ENCODE measurements around the gene TLL2.

The TLL2 gene

DNA sequence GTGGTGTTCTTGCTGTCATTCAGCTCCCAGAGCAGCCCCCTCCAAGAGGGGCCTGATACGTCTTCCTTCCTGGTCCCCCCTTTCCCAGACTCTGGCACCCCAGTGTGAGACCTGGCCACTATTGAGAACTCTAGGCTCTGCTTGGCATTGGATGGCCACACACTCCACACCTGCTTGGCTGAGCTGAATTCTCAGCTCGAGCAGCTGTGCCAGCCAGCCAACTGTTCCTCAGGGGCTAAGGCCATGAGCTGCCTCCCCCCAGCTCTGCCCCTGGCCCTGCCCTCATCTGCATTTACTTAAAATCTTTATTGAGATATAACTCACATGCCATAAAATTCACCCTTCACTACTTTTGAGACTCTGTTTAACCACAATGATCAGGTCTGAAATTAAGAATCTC lies 6.7 kb downstream of the TLL2 start:
- no peak for DNase-seq (ENCODE audit: low read depth)

DNA sequence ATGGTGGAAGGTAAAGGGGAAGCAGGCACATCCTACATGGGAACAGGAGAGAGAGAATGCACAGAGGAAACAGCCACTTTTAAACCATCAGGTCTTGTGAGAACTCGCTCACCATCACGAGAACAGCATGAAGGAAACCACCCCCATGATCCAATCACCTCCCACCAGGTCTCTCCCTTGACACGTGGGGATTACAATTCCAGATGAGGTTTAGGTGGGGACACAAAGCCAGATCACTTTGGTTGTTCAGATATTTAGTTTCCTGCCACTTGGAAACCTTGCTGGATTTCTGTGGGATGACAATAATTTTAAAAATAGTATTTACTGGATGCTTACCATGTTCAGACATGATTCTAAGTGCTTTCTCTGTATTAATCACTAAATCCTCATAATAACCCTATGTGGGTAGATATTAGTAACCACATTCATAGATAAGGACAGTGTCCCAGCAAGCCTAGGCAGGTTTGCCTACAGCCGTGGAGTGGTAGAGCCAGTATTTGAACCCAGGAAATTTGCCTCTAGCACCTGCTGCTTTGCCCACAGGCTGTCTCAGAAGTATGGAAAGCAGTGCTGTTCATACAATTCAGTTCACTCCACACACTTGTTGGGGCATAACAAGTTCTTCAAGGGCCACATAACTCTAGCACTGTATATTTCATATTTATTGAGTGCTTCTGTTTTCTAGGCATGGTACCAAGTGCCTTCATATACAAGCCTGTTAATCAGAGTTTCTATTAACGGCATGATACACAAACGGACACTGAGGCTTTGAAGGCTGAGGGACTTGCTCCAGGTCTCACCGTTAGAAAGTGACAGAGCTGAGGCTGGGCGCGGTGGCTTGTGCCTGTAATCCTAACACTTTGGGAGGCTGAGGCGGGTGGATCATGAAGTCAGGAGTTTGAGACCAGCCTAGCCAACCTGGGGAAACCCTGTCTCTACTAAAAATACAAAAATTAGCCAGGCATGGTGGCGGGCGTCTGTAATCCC lies 8.3 kb downstream of the TLL2 start:
- no peak for DNase-seq (ENCODE audit: low read depth)

DNA sequence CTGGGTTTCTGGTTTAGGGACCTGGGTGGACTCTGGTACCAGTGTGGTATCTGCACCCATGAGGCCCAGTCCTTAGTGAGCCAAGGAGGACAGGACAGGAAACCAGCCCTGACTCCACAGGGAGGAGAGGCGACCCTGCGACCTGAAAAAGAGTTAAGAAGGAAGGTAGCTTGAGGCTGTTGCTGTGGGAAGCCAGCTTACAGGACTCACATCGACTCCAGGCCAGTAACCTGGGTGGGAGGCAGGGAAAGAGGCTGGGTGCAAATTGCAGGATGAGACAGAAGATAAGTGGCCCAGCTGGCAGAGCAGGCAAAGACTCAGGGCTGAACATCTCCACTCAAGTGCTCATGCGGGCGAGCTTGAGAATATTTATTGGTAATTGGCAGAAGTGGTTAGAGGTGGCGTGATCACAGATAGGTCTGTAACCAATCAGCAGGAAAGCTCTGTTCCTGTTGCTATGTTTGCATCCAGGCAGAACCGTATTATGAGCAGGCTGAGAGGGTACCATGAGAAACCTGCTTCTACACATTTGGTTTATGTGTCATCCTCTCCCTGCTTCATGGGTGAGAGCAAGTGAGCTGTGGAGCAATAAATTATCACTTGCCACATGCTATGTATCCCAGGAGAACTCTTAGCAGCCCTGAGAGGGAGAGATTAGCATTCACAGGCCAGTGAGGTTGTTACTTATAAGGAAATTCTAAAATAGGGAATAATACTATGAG lies 11.0 kb downstream of the TLL2 start:
- no peak for DNase-seq (ENCODE audit: low read depth)

DNA sequence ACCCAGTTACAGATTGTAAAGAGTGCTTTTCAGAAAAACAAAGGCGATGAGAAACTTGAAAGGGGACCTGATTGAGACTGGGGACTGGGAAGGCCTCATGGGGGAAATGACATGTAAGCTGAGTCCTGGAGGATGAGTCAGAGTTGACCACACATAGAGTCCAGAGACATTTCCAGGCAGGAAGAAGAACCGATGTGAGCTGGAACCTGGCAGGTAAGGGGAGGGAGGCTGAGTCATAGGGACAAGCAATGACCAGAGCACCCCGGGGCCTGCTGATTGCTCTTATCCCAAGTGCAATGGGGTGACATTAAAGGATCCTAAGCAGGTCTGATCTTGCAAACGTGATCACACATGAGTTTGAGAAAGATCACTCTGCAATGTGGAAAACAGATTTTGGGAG lies 11.7 kb downstream of the TLL2 start:
- no peak for DNase-seq (ENCODE audit: low read depth)

DNA sequence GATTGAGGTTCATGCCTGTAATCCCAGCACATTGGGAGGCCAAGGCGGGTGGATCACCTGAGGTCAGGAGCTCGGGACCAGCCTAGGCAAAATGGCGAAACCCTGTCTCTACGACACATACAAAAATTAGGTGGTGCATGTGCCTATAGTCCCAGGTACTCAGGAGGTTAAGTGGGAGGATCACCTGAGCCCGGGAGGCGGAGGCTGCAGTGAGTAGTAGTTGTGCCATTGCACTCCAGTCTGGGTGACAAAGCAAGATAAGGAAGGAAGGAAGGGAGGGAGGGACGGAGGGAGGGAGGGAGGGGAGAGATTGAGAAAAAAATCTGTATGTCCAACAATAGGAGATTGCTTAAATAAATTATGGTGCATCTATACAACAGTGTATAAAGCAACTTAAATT lies 13.2 kb downstream of the TLL2 start:
- no peak for DNase-seq (ENCODE audit: low read depth)

DNA sequence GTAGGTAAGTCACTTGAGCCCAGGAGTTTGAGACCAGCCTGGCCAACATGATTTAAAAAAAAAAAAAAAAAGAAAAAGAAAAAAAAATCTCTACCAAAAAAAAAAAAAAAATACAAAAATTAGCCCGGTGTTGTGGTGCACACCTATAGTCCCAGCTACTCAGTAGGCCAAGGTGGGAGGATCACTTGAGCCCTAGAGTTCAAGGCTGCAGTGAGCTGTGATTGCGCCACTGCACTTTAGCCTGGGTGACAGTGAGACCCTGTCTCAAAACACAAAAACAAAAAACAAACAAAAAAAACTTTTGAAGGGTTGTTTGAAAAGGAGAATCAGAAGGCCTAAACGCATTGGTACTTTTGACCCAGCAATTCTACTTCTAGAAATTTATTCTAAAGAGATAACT lies 13.7 kb downstream of the TLL2 start:
- no peak for DNase-seq (ENCODE audit: low read depth)

DNA sequence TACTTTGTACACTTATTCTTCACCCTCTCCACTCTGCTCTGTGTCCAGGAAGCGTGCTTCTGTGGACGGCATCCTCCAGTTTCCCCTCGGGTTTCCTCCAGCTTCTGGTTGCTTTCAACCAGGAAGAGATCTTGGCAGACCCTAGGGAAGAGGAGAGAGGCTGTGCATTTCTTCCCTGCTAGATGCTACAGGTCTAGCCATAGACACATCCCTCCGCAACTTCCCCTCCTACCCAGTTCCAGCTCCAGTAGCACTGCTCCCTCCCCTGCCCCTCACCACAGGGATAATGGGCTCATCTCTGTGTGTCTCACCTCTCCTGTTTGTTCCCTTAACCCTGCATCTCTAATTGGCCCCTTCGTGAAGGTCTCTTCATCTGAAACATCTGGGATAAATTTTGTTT lies 16.3 kb downstream of the TLL2 start:
- DNase-seq (ENCODE audit: low read depth), result no peak

DNA sequence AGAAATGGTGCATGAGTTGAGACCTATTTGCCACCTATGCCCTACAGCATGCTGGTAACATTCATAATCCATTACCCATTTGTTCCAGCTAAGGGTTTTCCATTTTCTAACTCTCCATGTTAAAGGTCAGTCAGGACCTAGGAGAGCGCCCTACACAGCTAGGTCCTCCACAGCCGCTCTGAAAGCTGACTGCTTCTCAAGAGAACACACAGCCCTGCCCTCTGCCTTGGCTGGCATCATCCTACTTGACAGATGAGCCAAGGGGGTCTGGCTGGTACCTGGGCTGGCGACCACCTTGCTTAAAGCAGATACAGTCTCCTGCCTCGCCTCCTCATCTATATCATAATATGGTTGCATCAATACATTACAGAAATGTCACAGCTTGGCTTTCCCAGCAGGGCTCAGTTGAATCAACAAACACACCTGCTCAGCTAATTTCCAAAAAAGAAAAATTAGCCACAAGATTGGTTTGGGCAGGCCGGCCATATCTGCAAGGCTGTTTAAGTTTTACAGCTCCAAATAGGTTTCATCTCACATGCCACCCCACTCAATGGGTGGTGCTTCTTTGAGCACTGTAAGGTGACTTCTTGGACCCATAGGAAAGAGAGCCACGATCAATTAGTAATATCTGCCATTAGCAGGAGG lies 17.3 kb downstream of the TLL2 start:
- no peak for DNase-seq (ENCODE audit: low read depth)

DNA sequence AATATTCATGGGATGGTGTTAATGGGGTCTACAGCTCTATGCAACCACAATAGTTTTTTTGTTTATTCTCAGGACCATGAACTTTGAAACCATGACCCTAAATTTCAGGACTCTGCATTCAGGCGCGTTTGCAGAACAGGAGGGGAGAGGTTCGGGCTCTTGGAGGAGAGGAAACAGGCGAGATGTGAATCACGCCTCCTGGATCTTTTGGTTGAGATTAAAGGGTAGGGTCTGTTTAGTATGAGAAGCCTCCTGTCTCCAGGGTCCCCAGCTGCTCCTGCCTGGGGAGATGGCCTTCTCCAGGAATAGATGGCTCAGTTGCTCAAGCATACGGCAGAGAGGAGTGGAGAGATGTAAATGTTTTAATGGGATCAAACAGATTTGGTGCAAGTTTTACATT lies 18.2 kb downstream of the TLL2 start:
- DNase-seq (ENCODE audit: low read depth), result no peak

DNA sequence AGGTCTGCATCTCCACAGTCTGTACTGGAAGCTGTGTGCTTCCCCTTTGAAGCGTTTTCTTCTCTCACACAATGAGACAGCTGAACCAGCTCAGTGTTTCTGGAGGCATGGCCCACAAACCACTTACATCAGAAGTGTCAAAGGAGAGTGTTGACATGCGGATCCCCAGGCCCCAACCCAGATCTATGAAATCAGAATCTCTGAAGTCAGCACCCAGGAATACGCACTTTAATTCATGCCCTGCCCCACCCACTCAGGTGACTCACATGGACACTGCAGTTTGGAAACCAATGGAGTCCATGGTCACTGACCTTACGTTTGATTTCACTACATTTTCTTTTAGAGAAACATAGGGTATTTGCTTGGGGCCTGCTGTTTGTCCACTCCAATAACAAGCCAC lies 19.0 kb downstream of the TLL2 start:
- DNase-seq (ENCODE audit: low read depth), result no peak

DNA sequence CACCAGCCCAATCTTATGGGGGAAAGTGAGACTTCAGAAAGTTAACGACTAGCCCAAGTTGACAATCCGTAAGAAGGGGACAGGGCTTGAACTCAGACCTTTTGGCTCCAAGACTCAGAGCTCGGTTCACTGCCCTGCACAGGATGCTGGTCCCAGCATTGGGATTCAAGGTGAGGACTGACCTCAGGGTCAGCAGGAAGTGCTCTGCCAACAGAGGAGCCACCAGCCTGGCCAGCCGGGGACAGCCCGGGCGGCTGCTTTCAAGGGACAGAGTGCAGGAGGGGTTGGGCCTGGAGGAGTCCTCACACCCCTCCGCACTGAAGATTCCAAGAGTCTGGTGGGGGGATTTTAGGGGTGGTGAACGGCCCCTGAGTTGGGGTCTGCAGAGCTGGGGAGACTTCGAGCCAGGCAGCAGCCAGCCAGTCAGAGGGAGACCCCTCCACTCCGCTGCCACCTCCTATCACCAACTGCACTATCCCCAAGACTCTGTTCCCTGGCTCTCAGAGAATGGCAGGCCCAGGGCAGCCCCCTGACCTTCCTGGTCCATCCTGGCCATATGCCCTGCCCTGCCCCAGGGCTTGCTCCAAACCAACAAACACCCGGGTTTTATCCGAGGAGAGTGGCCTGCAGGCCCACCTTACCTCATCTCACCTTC lies 19.7 kb downstream of the TLL2 start:
- no peak for DNase-seq (ENCODE audit: low read depth)

DNA sequence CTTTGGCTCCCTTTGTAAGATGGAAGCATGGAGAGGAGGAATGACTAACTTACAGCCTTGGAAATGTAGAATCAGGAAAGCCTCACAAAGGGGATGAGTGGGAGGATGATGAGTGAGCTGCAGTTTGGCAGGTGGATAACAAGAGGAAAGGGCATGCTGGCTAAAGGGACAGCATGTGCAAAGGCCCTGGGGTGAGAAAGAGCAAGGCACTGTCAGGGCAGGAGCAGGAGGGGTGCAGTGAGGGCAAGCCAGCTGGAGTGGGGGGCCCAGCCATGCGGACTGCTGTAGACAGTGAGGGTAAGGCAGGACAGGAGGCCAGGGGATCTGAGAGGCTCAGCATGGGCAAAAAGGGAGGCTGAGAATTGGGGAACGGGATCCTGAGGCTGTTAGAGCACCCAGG lies 20.5 kb downstream of the TLL2 start:
- DNase-seq (ENCODE audit: low read depth), result no peak

DNA sequence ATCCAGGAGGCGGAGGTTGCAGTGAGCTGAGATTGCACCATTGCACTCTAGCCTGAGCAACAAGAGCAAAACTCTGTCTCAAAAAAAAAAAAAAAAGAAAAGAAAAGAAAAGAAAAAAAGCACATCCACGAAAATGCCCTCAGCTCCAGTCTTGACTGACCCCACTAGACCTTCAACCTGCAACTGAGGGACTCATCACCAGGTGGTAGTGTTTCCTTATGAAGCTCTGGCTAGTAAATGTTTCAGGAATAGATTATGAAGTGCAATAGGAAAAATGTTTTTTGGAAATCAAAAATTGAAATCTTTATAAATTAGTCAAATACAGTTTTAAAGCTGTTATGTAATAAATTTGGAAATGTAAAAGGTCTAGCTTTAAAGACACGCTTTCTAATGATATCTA lies 22.4 kb downstream of the TLL2 start:
- DNase-seq (ENCODE audit: low read depth), result no peak

DNA sequence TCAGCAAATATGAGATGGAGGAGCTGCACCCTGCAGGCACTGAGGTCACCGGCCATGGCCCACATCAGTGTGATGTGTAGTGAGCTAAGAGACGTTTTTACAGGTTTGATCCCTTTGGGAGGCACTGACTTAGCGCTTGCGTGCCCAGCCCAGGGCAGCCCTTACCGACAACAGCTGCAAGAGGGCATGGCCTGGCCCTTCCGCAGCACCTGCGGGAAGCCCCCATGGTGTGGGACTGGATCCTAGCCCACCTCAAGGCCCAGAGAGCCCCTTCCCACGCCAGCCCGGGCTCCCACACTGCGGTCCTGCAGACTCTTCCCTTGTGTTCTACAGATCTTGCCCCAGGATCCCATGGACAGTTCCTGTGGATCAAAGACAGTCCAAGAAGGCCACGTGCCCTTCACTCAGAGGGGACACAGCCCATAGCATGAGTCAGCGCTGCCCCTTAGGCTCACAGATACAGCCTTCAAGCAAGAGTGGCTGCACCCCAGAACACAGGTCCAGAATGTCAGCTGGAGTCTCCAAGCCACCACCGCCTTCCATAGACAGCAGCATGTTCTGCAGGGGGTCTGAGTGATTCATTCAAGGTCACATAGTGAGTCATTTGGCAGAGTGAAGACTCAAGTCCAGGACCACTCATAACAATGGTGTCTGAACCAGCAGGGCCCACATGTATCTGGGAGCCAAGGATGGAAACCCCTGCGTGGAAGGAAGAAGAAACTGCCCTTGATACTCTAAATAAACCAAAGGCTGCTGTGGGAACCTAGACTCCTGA lies 25.4 kb downstream of the TLL2 start:
- no peak for DNase-seq (ENCODE audit: low read depth)

DNA sequence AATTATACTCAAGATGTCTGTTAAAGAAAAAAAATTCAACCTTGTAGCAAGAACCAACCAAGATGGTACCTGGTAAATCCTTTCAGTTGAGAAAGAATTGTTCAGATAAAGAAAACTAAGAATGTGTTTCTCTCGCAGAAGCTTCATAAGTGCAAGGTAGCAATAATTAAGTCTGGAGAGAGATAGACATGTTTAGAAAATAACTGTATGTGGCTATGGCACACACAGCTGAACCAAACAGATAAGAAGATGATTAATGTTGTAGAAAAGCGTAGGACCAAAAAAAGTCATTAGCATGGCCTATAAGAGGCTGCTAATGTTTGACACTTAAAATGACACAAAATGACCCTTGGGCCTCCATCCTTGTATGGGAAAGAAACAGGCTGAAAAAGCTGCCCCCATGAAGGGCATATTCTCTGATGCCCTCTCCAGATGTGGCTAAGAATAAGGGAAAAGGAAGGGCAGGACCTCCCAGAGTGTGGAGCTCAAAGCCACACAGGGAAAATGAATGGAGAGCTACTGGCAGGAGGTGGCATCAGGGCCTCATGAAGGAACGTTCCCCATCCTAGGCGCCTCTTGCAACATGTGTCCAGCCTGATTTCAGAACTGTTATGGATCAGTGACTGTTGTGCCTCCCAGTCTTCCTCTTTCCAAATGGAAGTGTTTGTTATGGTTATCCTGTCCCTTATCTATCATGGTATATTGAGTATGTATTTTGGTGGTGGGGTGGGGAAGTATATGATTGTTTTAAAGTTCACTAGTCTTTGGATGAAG lies 30.7 kb downstream of the TLL2 start:
- DNase-seq (ENCODE audit: low read depth), result no peak

DNA sequence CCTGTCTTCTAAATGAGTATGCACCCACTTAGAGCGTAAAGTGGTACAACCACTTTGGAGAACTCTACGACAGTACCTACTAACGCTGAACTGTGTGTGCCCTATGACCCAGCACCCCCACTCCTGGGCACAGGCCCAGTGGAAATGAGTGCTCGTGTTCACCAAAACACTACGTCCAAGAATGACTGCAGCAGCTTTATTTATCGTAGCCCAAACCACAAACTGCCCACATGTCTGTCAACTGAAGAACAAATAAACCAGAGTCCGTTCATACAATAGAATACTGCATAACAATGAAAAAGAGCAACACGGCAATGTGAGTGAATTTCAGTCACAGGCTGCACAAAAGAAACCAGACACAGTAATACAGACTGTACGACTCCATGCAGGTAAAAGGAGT lies 35.4 kb downstream of the TLL2 start:
- no peak for DNase-seq (ENCODE audit: low read depth)

DNA sequence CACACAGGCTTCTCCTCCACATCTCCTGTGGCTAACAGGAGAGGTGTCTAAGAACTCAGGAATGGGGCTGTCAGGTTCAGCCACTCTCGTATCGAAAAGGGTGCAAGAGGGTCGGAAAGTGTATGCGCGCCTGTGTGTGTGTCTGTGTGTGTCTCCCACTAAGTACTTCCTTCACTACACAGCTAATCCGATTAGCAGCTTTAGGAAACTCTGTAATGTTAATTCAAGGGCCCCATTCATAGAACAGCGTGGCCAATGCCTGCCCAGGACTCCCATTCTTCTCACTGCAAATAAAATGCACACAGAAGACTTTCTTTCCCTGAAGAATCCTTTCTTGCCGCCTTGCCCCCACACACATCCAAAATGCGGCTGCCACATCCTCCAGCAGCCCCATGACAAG lies 39.9 kb downstream of the TLL2 start:
- no peak for DNase-seq (ENCODE audit: low read depth)

DNA sequence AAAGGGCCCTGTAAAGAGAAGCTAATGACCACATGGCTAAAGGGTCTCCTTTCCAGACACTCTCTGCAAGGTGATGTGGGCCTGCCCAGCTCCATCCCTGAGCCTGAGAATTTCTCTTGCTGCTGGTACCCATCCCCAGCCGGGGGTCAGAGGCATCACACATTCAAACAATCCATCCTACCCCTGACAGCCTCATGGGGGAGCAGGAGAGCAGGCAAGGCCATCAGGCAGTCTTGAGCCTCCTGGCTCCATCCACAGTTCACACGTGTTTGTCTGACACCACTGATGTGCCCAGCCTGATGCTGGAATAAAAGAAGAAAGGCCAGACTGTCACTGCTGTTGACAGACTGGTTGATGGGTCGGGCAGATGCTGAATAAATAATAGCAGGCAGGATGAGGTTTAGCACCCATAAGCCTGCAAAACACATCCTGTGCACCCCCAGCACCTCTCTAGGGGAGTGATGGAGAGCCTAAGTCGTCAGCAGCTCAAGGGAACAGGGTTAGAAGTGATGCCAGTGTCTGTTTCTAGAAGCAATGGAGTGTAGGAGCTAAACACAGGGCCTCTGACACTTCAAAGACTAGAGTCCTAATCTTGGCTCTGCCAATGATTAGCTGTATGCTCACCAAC lies 43.5 kb downstream of the TLL2 start:
- no peak for DNase-seq (ENCODE audit: low read depth)

DNA sequence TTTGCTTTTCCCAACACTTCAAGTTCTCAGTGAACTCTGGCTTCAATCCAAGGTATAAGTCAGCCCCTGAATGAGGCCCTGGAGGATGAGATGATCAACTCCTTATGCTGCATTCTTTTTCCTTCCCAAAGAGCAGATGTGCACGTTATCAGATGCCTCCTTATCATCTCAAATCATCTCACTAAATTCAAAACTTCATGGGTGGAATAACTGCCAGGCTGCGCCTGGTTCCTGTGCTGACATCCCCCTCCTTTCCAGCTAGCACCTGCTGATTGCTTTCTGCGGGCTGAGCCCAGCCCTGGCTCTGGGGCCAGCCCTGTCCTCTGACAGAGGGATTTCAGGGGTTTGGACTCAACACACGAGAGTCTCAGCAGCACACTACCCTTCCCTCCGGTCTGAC lies 44.9 kb downstream of the TLL2 start:
- no peak for DNase-seq (ENCODE audit: low read depth)

DNA sequence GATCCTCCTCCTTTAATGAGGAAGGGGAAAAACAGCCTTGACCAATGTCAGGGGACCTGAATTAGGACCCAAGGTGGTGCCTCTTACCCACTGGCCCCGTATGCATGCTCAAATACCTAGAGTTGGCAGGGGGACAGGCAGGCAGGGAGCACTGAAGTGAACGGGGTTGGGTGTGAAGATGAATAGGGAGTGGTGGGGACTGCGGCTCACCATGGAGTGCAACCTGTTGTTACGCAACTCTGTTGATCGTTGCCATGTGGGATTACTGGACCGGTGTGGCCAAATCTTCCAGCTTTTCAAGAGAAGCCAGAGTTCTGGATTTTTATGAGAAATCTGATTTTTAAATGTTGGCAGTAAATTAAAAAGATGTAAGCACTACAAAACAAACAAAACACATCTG lies 48.1 kb downstream of the TLL2 start:
- no peak for DNase-seq (ENCODE audit: low read depth)
